KMS-11 (cell line): ENCODE measurements around the gene RNF2.

Experiments
- H2AFZ ChIP-seq: fragments of 200-600 bp; sonication (generic); 2 replicates; pipeline ENCODE4 v1.6.1; 2016; ENCODE audit warnings: antibody characterized with exemption, mixed run types, low read depth
- H3K27ac ChIP-seq: fragments of 200-600 bp; sonication (generic); 2 replicates; pipeline ENCODE4 v1.6.1; 2016; ENCODE audit warnings: mild to moderate bottlenecking, mixed run types
- H3K27me3 ChIP-seq: fragments of 200-600 bp; sonication (generic); 2 replicates; pipeline ENCODE4 v1.6.1; 2017; ENCODE audit warnings: mild to moderate bottlenecking, low read depth, mixed run types, moderate library complexity; ENCODE audit not compliant: insufficient read depth
- H3K36me3 ChIP-seq: fragments of 200-600 bp; sonication (generic); 2 replicates; pipeline ENCODE4 v1.6.1; 2017; ENCODE audit warnings: mild to moderate bottlenecking, mixed run types; ENCODE audit not compliant: insufficient read depth
- H3K4me1 ChIP-seq: fragments of 200-600 bp; sonication (generic); 2 replicates; pipeline ENCODE4 v1.6.1; 2016; ENCODE audit warnings: mild to moderate bottlenecking, low read depth, mixed run types; ENCODE audit not compliant: poor library complexity, severe bottlenecking
- H3K4me2 ChIP-seq: fragments of 200-600 bp; sonication (generic); 2 replicates; pipeline ENCODE4 v1.7.0; 2016; ENCODE audit warnings: mild to moderate bottlenecking, mixed run types
- H3K4me3 ChIP-seq: fragments of 200-600 bp; sonication (generic); IDR thresholded peaks from 2 replicates; pipeline ENCODE4 v1.6.1; 2017; ENCODE audit warnings: low read depth, low read length, mixed read lengths; ENCODE audit not compliant: insufficient read depth
- H3K79me2 ChIP-seq: fragments of 200-600 bp; sonication (generic); 2 replicates; pipeline ENCODE4 v1.6.1; 2016; ENCODE audit warnings: low read depth, mixed run types; ENCODE audit not compliant: insufficient read depth
- H3K9ac ChIP-seq: fragments of 200-600 bp; sonication (generic); 2 replicates; pipeline ENCODE4 v1.6.1; 2016; ENCODE audit warnings: mild to moderate bottlenecking, mixed run types
- H4K20me1 ChIP-seq: fragments of 200-600 bp; sonication (generic); 2 replicates; pipeline ENCODE4 v1.6.1; 2016; ENCODE audit warnings: mild to moderate bottlenecking, mixed run types; ENCODE audit not compliant: insufficient read depth
- CTCF ChIP-seq: fragments of 200-600 bp; sonication (generic); conservative IDR thresholded peaks from 2 replicates; pipeline ENCODE4 v1.6.1; 2017; ENCODE audit warnings: low read depth, mild to moderate bottlenecking, antibody characterized with exemption, low read length, moderate library complexity, mixed read lengths

Gene RNF2

GRCh38 chr1:185066181-185066580 lies 20.8 kb downstream of the RNF2 start:
- no peaks in the 10 kb centered on the region for H3K27me3 ChIP-seq
- TF ChIP-seq CTCF: no peak
- no peaks in the 10 kb centered on the region for H4K20me1 ChIP-seq
- peaks cover 39% of the 10 kb centered on the region; the same call in 1 of the 2 replicates for H3K79me2 ChIP-seq
- H2AFZ ChIP-seq: no peak overlapping the region
- peaks cover 5% of the 10 kb centered on the region for H3K4me1 ChIP-seq
- H3K27ac ChIP-seq: no peak overlapping the region
- no peak overlapping the region for H3K9ac ChIP-seq
- H3K4me2 ChIP-seq: no peak overlapping the region
- no peaks in the 10 kb centered on the region for H3K36me3 ChIP-seq
- H3K4me3 ChIP-seq: no peak overlapping the region

GRCh38 chr1:185068341-185068740 lies 23.0 kb downstream of the RNF2 start:
- peaks cover 25% of the 10 kb centered on the region; the same call in 1 of the 2 replicates for H3K79me2 ChIP-seq
- no peak for TF ChIP-seq CTCF
- H3K27ac ChIP-seq: no peak overlapping the region
- H3K4me2 ChIP-seq: no peak overlapping the region
- no peaks in the 10 kb centered on the region for H4K20me1 ChIP-seq
- no peaks in the 10 kb centered on the region for H3K4me1 ChIP-seq
- no peak overlapping the region for H3K4me3 ChIP-seq
- no peaks in the 10 kb centered on the region for H3K27me3 ChIP-seq
- no peak overlapping the region for H3K9ac ChIP-seq
- no peak overlapping the region for H2AFZ ChIP-seq
- no peaks in the 10 kb centered on the region for H3K36me3 ChIP-seq

GRCh38 chr1:185069202-185069772 lies 23.9 kb downstream of the RNF2 start:
- Histone ChIP-seq H3K79me2 (peaks cover 21% of the 10 kb centered on the region; the same call in 1 of the 2 replicates), H2AFZ (no peak overlapping the region), H3K27me3 (no peaks in the 10 kb centered on the region), H3K4me3 (no peak overlapping the region), H3K27ac (no peak overlapping the region), H3K36me3 (no peaks in the 10 kb centered on the region), H3K9ac (no peak overlapping the region), H3K4me1 (no peaks in the 10 kb centered on the region), H3K4me2 (no peak overlapping the region), H4K20me1 (no peaks in the 10 kb centered on the region)
- TF ChIP-seq CTCF: no peak

- no peak overlapping the region for H3K4me2 ChIP-seq
- no peak for TF ChIP-seq CTCF
- no peak overlapping the region for H3K9ac ChIP-seq
- no peaks in the 10 kb centered on the region for H3K36me3 ChIP-seq
- H2AFZ ChIP-seq: no peak overlapping the region
- no peak overlapping the region for H3K27ac ChIP-seq
- H3K79me2 ChIP-seq: peaks cover 15% of the 10 kb centered on the region; the same call in 1 of the 2 replicates
- no peaks in the 10 kb centered on the region for H3K4me1 ChIP-seq
- H3K27me3 ChIP-seq: no peaks in the 10 kb centered on the region
- no peaks in the 10 kb centered on the region for H4K20me1 ChIP-seq
- H3K4me3 ChIP-seq: no peak overlapping the region
Measured at GRCh38 chr1:185070051-185070450, 24.7 kb downstream of the RNF2 start.
